OCI-LY1 (cell line): ENCODE measurements around the gene FMO2.

ENCODE experiments used
- H2AFZ ChIP-seq: fragments of 200-600 bp; sonication (generic), shearing (Covaris generic); 2 replicates; pipeline ENCODE4 v1.6.0; 2014; ENCODE audit warnings: antibody characterized with exemption, mild to moderate bottlenecking, low read length
- H3F3A ChIP-seq: fragments of 200-600 bp; sonication (generic), shearing (Covaris generic); 2 replicates; pipeline ENCODE4 v1.6.0; 2014; ENCODE audit warnings: mild to moderate bottlenecking, antibody characterized with exemption, low read length, moderate library complexity; ENCODE audit not compliant: insufficient read depth
- H3K27ac ChIP-seq: fragments of 200-600 bp; sonication (generic); 2 replicates; pipeline ENCODE4 v1.5.1; 2014; ENCODE audit warnings: low read length, mixed run types, mild to moderate bottlenecking, low read depth; ENCODE audit not compliant: poor library complexity, severe bottlenecking
- H3K27me3 ChIP-seq: fragments of 200-600 bp; sonication (generic); 2 replicates; pipeline ENCODE4 v1.6.0; 2014; ENCODE audit warnings: antibody characterized with exemption, mild to moderate bottlenecking, low read length, moderate library complexity; ENCODE audit not compliant: insufficient read depth
- H3K36me3 ChIP-seq: fragments of 200-600 bp; sonication (generic); 2 replicates; pipeline ENCODE4 v1.6.1; 2014; ENCODE audit warnings: mild to moderate bottlenecking, antibody characterized with exemption, low read length, moderate library complexity, mixed read lengths; ENCODE audit not compliant: insufficient read depth
- H3K4me1 ChIP-seq: fragments of 200-600 bp; sonication (generic); 2 replicates; pipeline ENCODE4 v1.5.1; 2014; ENCODE audit warnings: mild to moderate bottlenecking, low read length, moderate library complexity; ENCODE audit not compliant: insufficient read depth, severe bottlenecking
- H3K4me2 ChIP-seq: fragments of 200-600 bp; sonication (generic), shearing (Covaris generic); 2 replicates; pipeline ENCODE4 v1.6.1; 2014; ENCODE audit warnings: low read length
- H3K4me3 ChIP-seq: fragments of 200-600 bp; sonication (generic); 2 replicates; pipeline ENCODE4 v1.5.1; 2014; ENCODE audit warnings: low read length, low read depth, mild to moderate bottlenecking, mixed read lengths; ENCODE audit not compliant: poor library complexity, severe bottlenecking
- H3K79me2 ChIP-seq: fragments of 200-600 bp; shearing (Covaris generic); 2 replicates; pipeline ENCODE4 v1.6.1; 2016; ENCODE audit warnings: mixed run types, low read length, mixed read lengths; ENCODE audit not compliant: insufficient read depth
- H3K9ac ChIP-seq: fragments of 200-600 bp; sonication (generic), shearing (Covaris generic); 2 replicates; pipeline ENCODE4 v1.6.1; 2014; ENCODE audit warnings: mild to moderate bottlenecking, low read length, mixed read lengths
- H3K9me2 ChIP-seq: fragments of 200-600 bp; sonication (generic), shearing (Covaris generic); 2 replicates; pipeline ENCODE4 v1.6.1; 2014; ENCODE audit warnings: low read depth, mild to moderate bottlenecking, low read length, mixed read lengths
- H3K9me3 ChIP-seq: fragments of 200-600 bp; shearing (Covaris generic); 2 replicates; pipeline ENCODE4 v1.6.1; 2014; ENCODE audit warnings: low read length, mixed read lengths
- H4K20me1 ChIP-seq: fragments of 200-600 bp; sonication (generic), shearing (Covaris generic); 2 replicates; pipeline ENCODE4 v1.6.0; 2016; ENCODE audit warnings: mild to moderate bottlenecking, low read length; ENCODE audit not compliant: insufficient read depth
- EZH2 ChIP-seq: fragments of 200-600 bp; sonication (generic), shearing (Covaris generic); IDR thresholded peaks from 2 replicates; pipeline ENCODE4 v1.8.0; 2017; ENCODE audit warnings: borderline replicate concordance, mixed run types, mild to moderate bottlenecking, antibody characterized with exemption, low read length, moderate library complexity, mixed read lengths
- TF ChIP-seq, protein P1 (sequence below): fragments of 200-600 bp; sonication (generic), shearing (Covaris generic); IDR thresholded peaks from 2 replicates; pipeline ENCODE4 v1.5.1; 2017; ENCODE audit warnings: mild to moderate bottlenecking, antibody characterized with exemption, low read length, moderate library complexity, mixed read lengths

FMO2 gene

GRCh38 chr1:171257607-171258076 is 72.5 kb downstream of the FMO2 start:
- TF ChIP-seq, protein P1, sequence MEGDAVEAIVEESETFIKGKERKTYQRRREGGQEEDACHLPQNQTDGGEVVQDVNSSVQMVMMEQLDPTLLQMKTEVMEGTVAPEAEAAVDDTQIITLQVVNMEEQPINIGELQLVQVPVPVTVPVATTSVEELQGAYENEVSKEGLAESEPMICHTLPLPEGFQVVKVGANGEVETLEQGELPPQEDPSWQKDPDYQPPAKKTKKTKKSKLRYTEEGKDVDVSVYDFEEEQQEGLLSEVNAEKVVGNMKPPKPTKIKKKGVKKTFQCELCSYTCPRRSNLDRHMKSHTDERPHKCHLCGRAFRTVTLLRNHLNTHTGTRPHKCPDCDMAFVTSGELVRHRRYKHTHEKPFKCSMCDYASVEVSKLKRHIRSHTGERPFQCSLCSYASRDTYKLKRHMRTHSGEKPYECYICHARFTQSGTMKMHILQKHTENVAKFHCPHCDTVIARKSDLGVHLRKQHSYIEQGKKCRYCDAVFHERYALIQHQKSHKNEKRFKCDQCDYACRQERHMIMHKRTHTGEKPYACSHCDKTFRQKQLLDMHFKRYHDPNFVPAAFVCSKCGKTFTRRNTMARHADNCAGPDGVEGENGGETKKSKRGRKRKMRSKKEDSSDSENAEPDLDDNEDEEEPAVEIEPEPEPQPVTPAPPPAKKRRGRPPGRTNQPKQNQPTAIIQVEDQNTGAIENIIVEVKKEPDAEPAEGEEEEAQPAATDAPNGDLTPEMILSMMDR = no peak
- no peak for TF ChIP-seq EZH2

DNA sequence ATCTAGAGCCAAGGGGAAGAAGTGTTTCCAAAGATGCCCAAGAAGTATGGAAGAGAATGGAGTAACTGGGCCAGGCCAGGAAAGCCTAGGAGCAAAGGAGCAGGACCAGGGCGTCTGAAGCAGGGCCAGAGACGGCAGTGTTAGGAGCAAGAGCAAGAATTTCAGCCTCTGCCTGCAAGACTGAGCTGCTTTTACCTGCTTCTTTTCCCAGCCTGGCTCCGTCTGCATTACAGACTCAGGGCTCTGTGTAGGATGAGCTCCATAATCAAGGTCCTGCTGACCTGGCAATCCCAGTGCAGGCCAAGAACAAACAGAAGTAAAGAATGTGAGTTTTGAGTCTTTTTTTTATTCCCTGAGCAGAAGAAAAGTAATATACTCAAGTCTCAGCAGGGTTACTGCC is 73.3 kb downstream of the FMO2 start:
- Histone ChIP-seq H3F3A (no peaks in the 10 kb centered on the region), H3K36me3 (no peaks in the 10 kb centered on the region), H3K9me2 (no peaks in the 10 kb centered on the region), H3K4me3 (no peak overlapping the region), H4K20me1 (no peaks in the 10 kb centered on the region), H3K4me2 (no peak overlapping the region), H3K9me3 (no peaks in the 10 kb centered on the region), H3K79me2 (no peaks in the 10 kb centered on the region), H3K27me3 (0 out of 2 replicates have a peak, but pooled peaks cover 3% of the 10 kb centered on the region), H3K4me1 (no peaks in the 10 kb centered on the region), H2AFZ (no peak overlapping the region), H3K27ac (no peak overlapping the region), H3K9ac (no peak overlapping the region)
- TF ChIP-seq EZH2 = no peak
- TF ChIP-seq, protein P1 = no peak

More at GRCh38 chr1:171257607-171258076, 72.5 kb downstream of the FMO2 start:
- Histone ChIP-seq H4K20me1 (no peaks in the 10 kb centered on the region), H3K36me3 (no peaks in the 10 kb centered on the region), H2AFZ (no peak overlapping the region), H3K9me3 (no peaks in the 10 kb centered on the region), H3K4me1 (peaks cover 7% of the 10 kb centered on the region), H3F3A (no peaks in the 10 kb centered on the region), H3K9me2 (no peaks in the 10 kb centered on the region), H3K4me3 (no peak overlapping the region), H3K27me3 (0 out of 2 replicates have a peak, but pooled peaks cover 3% of the 10 kb centered on the region), H3K27ac (no peak overlapping the region), H3K79me2 (no peaks in the 10 kb centered on the region), H3K4me2 (no peak overlapping the region), H3K9ac (no peak overlapping the region)

DNA sequence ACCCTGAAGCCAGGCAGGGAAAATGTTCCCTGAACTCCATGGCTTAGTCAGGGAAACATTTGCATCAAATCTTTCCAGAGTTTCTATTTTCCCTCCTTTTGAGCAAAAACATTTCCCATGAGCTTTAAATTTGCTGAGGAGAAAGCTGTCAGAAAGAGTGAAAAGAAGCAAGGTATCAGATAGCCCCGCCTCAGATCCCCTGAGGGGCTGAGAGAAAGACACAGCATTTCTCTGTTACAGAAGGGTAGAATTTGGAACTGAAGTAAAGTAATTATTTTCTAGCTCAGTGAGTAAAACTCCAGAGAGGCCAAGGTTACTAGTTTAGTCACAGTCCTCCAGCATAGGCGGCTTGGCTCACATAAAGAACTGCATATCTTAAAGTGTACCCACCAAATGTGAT is 73.8 kb downstream of the FMO2 start:
- Histone ChIP-seq H4K20me1 (no peaks in the 10 kb centered on the region), H3K9me3 (no peaks in the 10 kb centered on the region), H3K27me3 (0 out of 2 replicates have a peak, but pooled peaks cover 3% of the 10 kb centered on the region), H3K27ac (no peak overlapping the region), H3K36me3 (no peaks in the 10 kb centered on the region), H3F3A (no peaks in the 10 kb centered on the region), H3K79me2 (no peaks in the 10 kb centered on the region), H3K4me2 (no peak overlapping the region), H3K9ac (no peak overlapping the region), H3K4me3 (no peak overlapping the region), H2AFZ (no peak overlapping the region), H3K9me2 (no peaks in the 10 kb centered on the region), H3K4me1 (no peaks in the 10 kb centered on the region)
- TF ChIP-seq EZH2 = no peak
- TF ChIP-seq, protein P1 = no peak
